CD14-positive monocyte (primary cell): ENCODE measurements around the gene PMPCA. TPM values are rescaled to one million over a fixed set of nuclear protein-coding genes. Genes with fewer than 3 reads are reported as not detected.

Source experiments
- DNase-seq, 3 donors: peaks; one replicate each; pipeline ENCODE4 v3.0.0-alpha.2; 2011 to 2022
- H2AFZ ChIP-seq: 2 replicates; pipeline ENCODE4 v1.6.0; 2012; ENCODE audit warnings: mild to moderate bottlenecking, low read depth, low read length, inconsistent platforms; ENCODE audit not compliant: insufficient read depth, poor library complexity, severe bottlenecking
- H3K27ac ChIP-seq, 2 donors: 1 replicate in 1 of 2; 2 replicates in 1 of 2; pipeline ENCODE4 v1.5.1; 2012 to 2013; ENCODE audit warnings: low read length in 2 of 2, control low read depth in 1 of 2, inconsistent platforms in 1 of 2, low read depth in 1 of 2, mild to moderate bottlenecking in 1 of 2
- H3K27me3 ChIP-seq, 2 donors: one replicate each; pipeline versions ENCODE4 v1.6.0 to v1.6.1; 2011 to 2013; ENCODE audit warnings: low read length in 2 of 2; ENCODE audit not compliant: control insufficient read depth in 2 of 2, insufficient read depth in 2 of 2
- H3K36me3 ChIP-seq, 2 donors: replicated peaks in 1 of 2; 1 replicate in 1 of 2; 2 replicates in 1 of 2; pipeline versions ENCODE4 v1.5.1 to v1.6.1; 2012 to 2013; ENCODE audit warnings: low read length in 2 of 2, control low read depth in 1 of 2, inconsistent platforms in 1 of 2, mild to moderate bottlenecking in 1 of 2; ENCODE audit not compliant: insufficient read depth in 2 of 2, control insufficient read depth in 1 of 2
- H3K4me1 ChIP-seq, 2 donors: 1 replicate in 1 of 2; 2 replicates in 1 of 2; pipeline versions ENCODE4 v1.5.1 to v1.6.1; 2012 to 2013; ENCODE audit warnings: low read length in 2 of 2, control low read depth in 1 of 2, inconsistent platforms in 1 of 2, mild to moderate bottlenecking in 1 of 2, moderate library complexity in 1 of 2; ENCODE audit not compliant: insufficient read depth in 2 of 2, control insufficient read depth in 1 of 2
- H3K4me2 ChIP-seq: replicated peaks from 2 replicates; pipeline ENCODE3; 2012; ENCODE audit warnings: low read length, moderate library complexity, mild to moderate bottlenecking; ENCODE audit not compliant: poor library complexity, severe bottlenecking; ENCODE audit errors: extremely low read depth
- H3K4me3 ChIP-seq, 3 experiments: fragments of 200-600 bp in 1 of 3; sonication (generic) in 1 of 3; replicated peaks in 1 of 3; 1 replicate in 2 of 3; 2 replicates in 1 of 3; pipeline ENCODE4 v1.5.1; 2011 to 2013; ENCODE audit warnings: low read length in 3 of 3, mild to moderate bottlenecking in 3 of 3, control low read depth in 2 of 3, low read depth in 2 of 3, inconsistent platforms in 1 of 3, moderate library complexity in 1 of 3
- H3K79me2 ChIP-seq: 2 replicates; pipeline ENCODE4 v1.6.0; 2012; ENCODE audit warnings: mild to moderate bottlenecking, control low read depth, inconsistent platforms, low read length, moderate library complexity; ENCODE audit not compliant: insufficient read depth
- H3K9ac ChIP-seq: 2 replicates; pipeline ENCODE4 v1.6.0; 2017; ENCODE audit warnings: low read length, mild to moderate bottlenecking; ENCODE audit not compliant: insufficient read depth, poor library complexity, severe bottlenecking
- H3K9me3 ChIP-seq, 2 donors: replicated peaks in 1 of 2; 1 replicate in 1 of 2; 2 replicates in 1 of 2; pipeline versions ENCODE4 v1.5.1 to v1.6.1; 2012 to 2013; ENCODE audit warnings: low read length in 2 of 2, control low read depth in 1 of 2; ENCODE audit not compliant: control insufficient read depth in 1 of 2, insufficient read depth in 1 of 2
- H4K20me1 ChIP-seq: 2 replicates; pipeline ENCODE4 v1.6.0; 2012; ENCODE audit warnings: mild to moderate bottlenecking, low read length, control low read depth, moderate library complexity; ENCODE audit not compliant: insufficient read depth
- H3K27ac Mint-ChIP-seq, 7 donors: one replicate each; pipeline ENCODE4 v1.8.0; 2020; ENCODE audit warnings: mild to moderate bottlenecking in 7 of 7, mixed read lengths in 7 of 7, moderate library complexity in 6 of 7, inconsistent platforms in 2 of 7
- H3K27me3 Mint-ChIP-seq, 3 donors: one replicate each; pipeline ENCODE4 v1.8.0; 2021 to 2022; ENCODE audit warnings: low read depth in 3 of 3, mild to moderate bottlenecking in 3 of 3, mixed read lengths in 3 of 3, moderate library complexity in 3 of 3, inconsistent platforms in 1 of 3
- H3K36me3 Mint-ChIP-seq, 2 donors: one replicate each; pipeline ENCODE4 v1.8.0; 2020; ENCODE audit warnings: mixed read lengths in 2 of 2, inconsistent platforms in 1 of 2, mild to moderate bottlenecking in 1 of 2
- H3K4me1 Mint-ChIP-seq: one replicate; pipeline ENCODE4 v1.8.0; 2020; ENCODE audit warnings: mild to moderate bottlenecking, mixed read lengths
- H3K4me3 Mint-ChIP-seq, 2 donors: one replicate each; pipeline ENCODE4 v1.8.0; 2020; ENCODE audit warnings: mild to moderate bottlenecking in 2 of 2, mixed read lengths in 2 of 2, moderate library complexity in 1 of 2
- H3K9me3 Mint-ChIP-seq, 7 donors: one replicate each; pipeline ENCODE4 v1.8.0; 2020 to 2022; ENCODE audit warnings: mixed read lengths in 7 of 7, mild to moderate bottlenecking in 6 of 7, moderate library complexity in 6 of 7, inconsistent platforms in 2 of 7
- CTCF ChIP-seq: fragments of 200-600 bp; IDR thresholded peaks from one replicate; pipeline ENCODE4 v1.8.0; 2022; ENCODE audit warnings: antibody characterized with exemption, mild to moderate bottlenecking
- WGBS: methylation state at CpG from one replicate; pipeline ENCODE4 v1.1.5; 2013; ENCODE audit warnings: missing lambda C conversion rate; ENCODE audit not compliant: insufficient coverage; 5-methylcytosine and 5-hydroxymethylcytosine counted together
- intact Hi-C, 2 donors: fragments of 100-400 bp; cut with micrococcal nuclease; formaldehyde crosslinking; loops; one replicate each; pipeline versions ENCODE4 v1.15.0 to v1.15.1; 2023
- polyA plus RNA-seq, 3 donors: library from polyadenylated mRNA; depleted of rRNA in 1 of 3; unstranded in 2 of 3; stranded (reverse) in 1 of 3; fragments of 300-500 nt in 2 of 3; fragments of >200 nt in 1 of 3; fragmentation: Illumina TruSeq in 2 of 3; gene quantifications; 1 replicate in 2 of 3; 2 replicates in 1 of 3; pipeline ENCODE4 v1.2.3, GENCODE V29; 2012 to 2021

The PMPCA gene
- polyA plus RNA-seq, 3 donors, result 23.1 to 58.8 (median 24.9) TPM

GRCh38 chr9:136445799-136446198 is 35.3 kb downstream of the PMPCA start:
- Histone ChIP-seq H3K27ac (no peak overlapping the region), H3K27me3 (no peaks in the 10 kb centered on the region), H3K36me3 (peaks cover 95 to 99% of the 10 kb centered on the region in 2 donors), H4K20me1 (peaks cover 32% of the 10 kb centered on the region), H3K4me2 (no peak overlapping the region), H3K4me3 (no peak overlapping the region), H2AFZ (no peak overlapping the region), H3K9ac (no peak overlapping the region), H3K79me2 (no peaks in the 10 kb centered on the region), H3K4me1 (no peaks in the 10 kb centered on the region), H3K9me3 (no peaks in the 10 kb centered on the region)
- intact Hi-C loops, result no loop called here
- no peak for DNase-seq
- no peak for TF ChIP-seq CTCF
- H3K27ac Mint-ChIP-seq, result peak overlapping the region in 2 of 7 donors; percentile 14 to 68
- H3K27me3 Mint-ChIP-seq, result no peaks in the 10 kb centered on the region
- H3K4me3 Mint-ChIP-seq, result no peak overlapping the region
- no peaks in the 10 kb centered on the region for H3K9me3 Mint-ChIP-seq
- no peaks in the 10 kb centered on the region for H3K4me1 Mint-ChIP-seq
- WGBS, result 95% methylated on average over 5 of the region's 7 CpGs
- H3K36me3 Mint-ChIP-seq, result peaks cover 84 to 100% of the 10 kb centered on the region in 2 donors

- no peak overlapping the region for H3K4me3 ChIP-seq
- H3K36me3 Mint-ChIP-seq, result peaks cover 86 to 100% of the 10 kb centered on the region in 2 donors
- intact Hi-C loops, result no loop called here
- no peaks in the 10 kb centered on the region for H3K9me3 ChIP-seq
- H3K4me2 ChIP-seq, result no peak overlapping the region
- peaks cover 0 to 2% (median 0%) of the 10 kb centered on the region in 7 donors for H3K9me3 Mint-ChIP-seq
- H3K9ac ChIP-seq, result no peak overlapping the region
- H3K27ac Mint-ChIP-seq, result peak overlapping the region in 1 of 7 donors; percentile 25
- H3K79me2 ChIP-seq, result no peaks in the 10 kb centered on the region
- H2AFZ ChIP-seq, result no peak overlapping the region
- H3K36me3 ChIP-seq, result peaks cover 93 to 98% of the 10 kb centered on the region in 2 donors
- H3K4me1 ChIP-seq, result no peaks in the 10 kb centered on the region
- no peak overlapping the region for H3K27ac ChIP-seq
- peaks cover 42% of the 10 kb centered on the region for H4K20me1 ChIP-seq
- TF ChIP-seq CTCF, result no peak
- H3K27me3 ChIP-seq, result no peaks in the 10 kb centered on the region
- no peaks in the 10 kb centered on the region for H3K4me1 Mint-ChIP-seq
- no peaks in the 10 kb centered on the region for H3K27me3 Mint-ChIP-seq
- no peak overlapping the region for H3K4me3 Mint-ChIP-seq
- WGBS, result over 99% methylated on average over 19 of the region's 27 CpGs
- no peak for DNase-seq
Observed at GRCh38 chr9:136447173-136447778, 36.8 kb downstream of the PMPCA start.
